A673 (cell line): ENCODE data around the gene C9. TPM values are rescaled to one million over a fixed set of nuclear protein-coding genes. Genes with fewer than 3 reads are reported as not detected.

ENCODE experiments used
- Bru-seq: library from RNA; stranded (reverse); fragments of 400-500 nt; gene quantifications from one replicate; lab custom pipeline; 2021; lab: Mats Ljungman, UMichigan
- BruChase-seq, 2 experiments: library from RNA; stranded (reverse); fragments of 400-500 nt; gene quantifications; one replicate each; lab custom pipeline; 2021; lab: Mats Ljungman, UMichigan
- BruUV-seq: library from RNA; stranded (reverse); fragments of 400-500 nt; replicated peaks from 2 replicates; lab custom pipeline; 2021; lab: Mats Ljungman, UMichigan
- CTCF ChIA-PET: fragments of 300-600 bp; sonication (Branson Sonifier 250); formaldehyde crosslinking; loops from one replicate; lab custom pipeline; 2022; ENCODE audit warnings: antibody characterized with exemption; lab: Charles Lee
- POLR2A ChIA-PET: fragments of 300-600 bp; sonication (Branson Sonifier 250); formaldehyde crosslinking; loops from one replicate; lab custom pipeline; 2022; ENCODE audit warnings: antibody characterized with exemption; ENCODE audit not compliant: low non-redundant PET; lab: Charles Lee
- DNase-seq: peaks from one replicate; pipeline ENCODE4 v3.0.0-alpha.2; 2015; ENCODE audit warnings: low spot score
- H3K27ac ChIP-seq: fragments of 200-600 bp; sonication (generic); 2 replicates; pipeline ENCODE4 v1.5.1; 2016; ENCODE audit warnings: mixed run types, low read depth, mild to moderate bottlenecking, mixed read lengths, antibody characterized with exemption, low read length; ENCODE audit not compliant: poor library complexity, severe bottlenecking
- H3K27me3 ChIP-seq: fragments of 200-600 bp; sonication (generic); replicated peaks from 2 replicates; pipeline ENCODE4 v1.6.1; 2017; ENCODE audit warnings: mixed run types, low read depth, mild to moderate bottlenecking, mixed read lengths, antibody characterized with exemption, low read length; ENCODE audit not compliant: insufficient read depth, poor library complexity
- H3K36me3 ChIP-seq: fragments of 200-600 bp; sonication (generic); 2 replicates; pipeline ENCODE4 v1.6.1; 2016; ENCODE audit warnings: mixed run types, mild to moderate bottlenecking, mixed read lengths, antibody characterized with exemption, low read length; ENCODE audit not compliant: insufficient read depth, poor library complexity, severe bottlenecking
- H3K4me1 ChIP-seq: fragments of 200-600 bp; sonication (generic); 2 replicates; pipeline ENCODE4 v1.6.1; 2017; ENCODE audit warnings: mixed run types, mild to moderate bottlenecking, mixed read lengths, antibody characterized with exemption, low read length; ENCODE audit not compliant: insufficient read depth, poor library complexity, severe bottlenecking
- H3K4me3 ChIP-seq: fragments of 200-600 bp; sonication (generic); 2 replicates; pipeline ENCODE4 v1.5.1; 2016; ENCODE audit warnings: low read depth, mixed run types, mild to moderate bottlenecking, mixed read lengths, low read length; ENCODE audit not compliant: poor library complexity, severe bottlenecking
- H3K9me3 ChIP-seq: fragments of 200-600 bp; sonication (generic); 2 replicates; pipeline ENCODE4 v1.6.1; 2016; ENCODE audit warnings: mixed run types, low read depth, mild to moderate bottlenecking, mixed read lengths, antibody characterized with exemption, low read length; ENCODE audit not compliant: poor library complexity, severe bottlenecking
- EZH2 ChIP-seq: fragments of 200-600 bp; sonication (generic); IDR thresholded peaks from 2 replicates; pipeline ENCODE4 v1.6.1; 2017; ENCODE audit warnings: borderline replicate concordance, low read depth, mild to moderate bottlenecking, mixed read lengths, antibody characterized with exemption, low read length; ENCODE audit not compliant: poor library complexity, severe bottlenecking
- intact Hi-C: fragments of 100-400 bp; cut with micrococcal nuclease; formaldehyde crosslinking; loops from one replicate; pipeline ENCODE4 v1.10.0; 2022; ENCODE audit not compliant: unreplicated experiment
- long read RNA-seq: library from polyadenylated mRNA; stranded (forward); transcript quantifications from one replicate; pipeline ENCODE4 v2.0.0, GENCODE V29; 2022
- total RNA-seq: library from RNA; stranded (reverse); gene quantifications from 2 replicates; pipeline ENCODE4 v1.2.3, GENCODE V29; 2021
- TF ChIP-seq, protein P1 (sequence below): fragments of 300-800, 200-600 bp; sonication (generic); conservative IDR thresholded peaks from 2 replicates; pipeline ENCODE4 v1.5.1; 2017; ENCODE audit warnings: low read depth, mild to moderate bottlenecking, antibody characterized with exemption, low read length, moderate library complexity, mixed read lengths

The C9 gene
- not detected in 2 replicates for total RNA-seq
- Bru-seq, nascent RNA: percentile 11 among the genes with signal in this experiment
- percentile 7 among the genes with signal in this experiment for BruChase-seq, experiment 1, labeled RNA remaining after a 2-hour chase
- percentile 6 among the genes with signal in this experiment for BruChase-seq, experiment 2, labeled RNA remaining after a 6-hour chase
- long read RNA-seq: 0 reads

DNA sequence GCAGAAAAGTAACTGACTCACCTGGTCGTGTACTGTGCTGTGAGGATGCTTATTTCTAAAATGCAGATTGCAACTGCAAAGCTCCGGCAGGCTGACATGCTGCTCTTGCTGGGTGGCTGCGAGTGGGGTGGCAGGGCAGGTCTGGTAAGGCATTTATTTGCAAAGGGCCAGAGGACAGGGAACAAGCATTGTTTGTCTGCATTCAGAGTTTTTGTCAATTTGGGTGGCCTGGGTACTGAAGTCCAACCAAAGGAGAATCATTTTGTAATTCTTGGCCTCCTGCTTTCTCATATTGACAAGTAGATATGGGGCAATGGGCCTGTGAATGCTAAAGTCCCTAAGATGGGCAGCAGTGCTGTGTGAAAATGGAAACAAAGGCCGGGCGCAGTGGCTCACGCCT lies at the start of gene C9:
C9 (minus strand) TSS at position 129 of the 400 bp plus-strand sequence; CDS start at position 98, 31 bp downstream.
- BruUV-seq: no TSS peak
- TF ChIP-seq EZH2: no peak
- Histone ChIP-seq H3K36me3 (no peaks in the 10 kb centered on the region), H3K27ac (no peak within 1 kb of the TSS), H3K9me3 (no peaks in the 10 kb centered on the region), H3K27me3 (no peaks in the 10 kb centered on the region), H3K4me3 (no peak within 1 kb of the TSS), H3K4me1 (no peaks in the 10 kb centered on the region)
- ChIA-PET CTCF (no interaction called here), POLR2A (no interaction called here)
- no peak for DNase-seq
- intact Hi-C loops: no loop called here

DNA sequence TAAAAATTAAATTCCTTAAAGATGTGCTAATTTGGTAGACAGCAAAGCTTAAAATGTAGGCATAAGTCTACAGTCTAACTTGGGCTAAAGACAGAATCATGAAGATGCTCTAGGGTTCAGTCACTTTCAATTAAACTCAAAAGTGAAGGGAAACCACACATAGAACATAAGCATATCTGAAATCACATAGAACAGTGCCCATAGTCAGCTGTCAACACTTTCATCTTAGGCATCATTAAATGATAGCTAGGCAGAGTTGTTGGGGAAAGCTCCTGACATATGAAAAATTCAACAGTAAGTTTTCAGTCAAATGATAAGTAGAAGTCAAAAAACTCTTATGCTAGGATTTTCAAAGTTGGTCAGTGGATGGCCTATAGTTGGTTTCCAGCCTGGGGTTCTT lies 49.5 kb upstream of the C9 start:
- Histone ChIP-seq H3K27ac (no peak overlapping the region), H3K36me3 (no peaks in the 10 kb centered on the region), H3K27me3 (no peaks in the 10 kb centered on the region), H3K4me1 (peaks cover 10% of the 10 kb centered on the region), H3K4me3 (no peak overlapping the region), H3K9me3 (no peaks in the 10 kb centered on the region)
- intact Hi-C loops: no loop called here
- BruUV-seq: no TSS peak
- ChIA-PET CTCF (no interaction called here), POLR2A (no interaction called here)
- no peak for DNase-seq
- no peak for TF ChIP-seq EZH2
- TF ChIP-seq, protein P1, sequence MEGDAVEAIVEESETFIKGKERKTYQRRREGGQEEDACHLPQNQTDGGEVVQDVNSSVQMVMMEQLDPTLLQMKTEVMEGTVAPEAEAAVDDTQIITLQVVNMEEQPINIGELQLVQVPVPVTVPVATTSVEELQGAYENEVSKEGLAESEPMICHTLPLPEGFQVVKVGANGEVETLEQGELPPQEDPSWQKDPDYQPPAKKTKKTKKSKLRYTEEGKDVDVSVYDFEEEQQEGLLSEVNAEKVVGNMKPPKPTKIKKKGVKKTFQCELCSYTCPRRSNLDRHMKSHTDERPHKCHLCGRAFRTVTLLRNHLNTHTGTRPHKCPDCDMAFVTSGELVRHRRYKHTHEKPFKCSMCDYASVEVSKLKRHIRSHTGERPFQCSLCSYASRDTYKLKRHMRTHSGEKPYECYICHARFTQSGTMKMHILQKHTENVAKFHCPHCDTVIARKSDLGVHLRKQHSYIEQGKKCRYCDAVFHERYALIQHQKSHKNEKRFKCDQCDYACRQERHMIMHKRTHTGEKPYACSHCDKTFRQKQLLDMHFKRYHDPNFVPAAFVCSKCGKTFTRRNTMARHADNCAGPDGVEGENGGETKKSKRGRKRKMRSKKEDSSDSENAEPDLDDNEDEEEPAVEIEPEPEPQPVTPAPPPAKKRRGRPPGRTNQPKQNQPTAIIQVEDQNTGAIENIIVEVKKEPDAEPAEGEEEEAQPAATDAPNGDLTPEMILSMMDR: no peak

DNA sequence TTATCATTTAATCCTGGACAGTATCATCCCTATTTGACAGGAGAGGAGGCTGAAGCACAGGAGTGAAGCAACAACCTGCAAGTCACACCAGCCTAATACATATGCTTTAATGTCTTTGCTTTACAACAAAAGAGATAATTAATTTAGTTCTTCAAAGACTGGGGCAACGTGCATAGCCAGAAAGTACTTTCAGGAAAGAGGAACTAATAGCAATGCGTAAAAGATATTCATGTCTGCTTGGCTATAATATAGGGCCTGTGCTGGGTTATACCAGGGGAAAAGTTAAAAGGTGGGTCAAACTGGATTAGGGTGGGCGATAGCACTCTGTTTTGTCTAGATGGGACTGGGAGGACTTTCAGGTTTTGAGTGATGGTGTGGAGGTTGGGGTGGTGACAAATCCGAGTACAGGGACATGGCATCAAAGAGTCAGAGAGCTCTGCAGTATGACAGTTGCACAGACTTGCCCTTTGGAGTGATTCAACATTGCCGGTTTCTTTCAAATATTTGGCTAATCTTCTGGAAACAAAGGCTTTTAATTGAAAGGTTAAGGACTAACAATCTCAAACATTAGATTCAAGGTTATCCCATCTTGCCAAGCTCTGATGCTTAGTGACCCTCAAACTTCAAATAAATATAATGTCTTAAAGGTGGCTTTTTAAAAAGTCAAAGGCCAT lies 48.6 kb upstream of the C9 start:
- H3K27ac ChIP-seq: no peak overlapping the region
- H3K9me3 ChIP-seq: no peaks in the 10 kb centered on the region
- H3K27me3 ChIP-seq: no peaks in the 10 kb centered on the region
- TF ChIP-seq EZH2: no peak
- TF ChIP-seq, protein P1: no peak
- peaks cover 10% of the 10 kb centered on the region for H3K4me1 ChIP-seq
- no peak overlapping the region for H3K4me3 ChIP-seq
- no peaks in the 10 kb centered on the region for H3K36me3 ChIP-seq
- ChIA-PET CTCF (no interaction called here), POLR2A (no interaction called here)
- DNase-seq: no peak
- intact Hi-C loops: no loop called here
- no TSS peak for BruUV-seq

DNA sequence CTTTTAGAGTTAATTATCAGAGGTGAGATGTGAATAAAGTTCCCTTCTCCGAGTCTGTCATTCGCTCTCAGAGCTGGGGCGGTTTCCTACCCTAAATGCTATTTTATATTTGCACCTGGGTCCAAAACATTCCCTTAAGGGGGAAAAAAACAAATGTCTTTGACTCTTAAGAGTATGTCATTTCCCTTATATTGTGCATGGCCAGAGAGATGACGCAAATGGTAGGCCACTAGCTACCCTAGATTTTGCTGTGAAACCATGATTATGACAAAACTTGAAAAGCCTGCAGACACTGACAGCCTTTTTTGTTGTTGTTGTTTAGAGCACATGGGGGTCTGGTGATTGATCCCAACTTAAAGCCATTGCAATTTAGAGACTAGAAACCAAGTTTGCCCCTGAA lies 47.7 kb upstream of the C9 start:
- Histone ChIP-seq H3K27me3 (no peaks in the 10 kb centered on the region), H3K27ac (no peak overlapping the region), H3K36me3 (no peaks in the 10 kb centered on the region), H3K4me1 (peaks cover 10% of the 10 kb centered on the region), H3K9me3 (no peaks in the 10 kb centered on the region), H3K4me3 (no peak overlapping the region)
- no peak for DNase-seq
- intact Hi-C loops: no loop called here
- TF ChIP-seq EZH2: no peak
- TF ChIP-seq, protein P1: no peak
- ChIA-PET CTCF (no interaction called here), POLR2A (no interaction called here)
- BruUV-seq: no TSS peak
